Mammary epithelial cell (primary cell): ENCODE results near the gene DZIP1L.

Source experiments
- EZH2 ChIP-seq: IDR thresholded peaks from 2 replicates; pipeline ENCODE4 v1.6.1; 2012; ENCODE audit warnings: low read length, inconsistent platforms, borderline replicate concordance
- TF ChIP-seq, protein P1 (sequence below), 2 donors: IDR thresholded peaks in 1 of 2; conservative IDR thresholded peaks in 1 of 2; 2 replicates each; pipeline ENCODE4 v1.5.1; 2011 to 2012; ENCODE audit warnings: inconsistent platforms in 2 of 2, low read length in 2 of 2, mild to moderate bottlenecking in 2 of 2, control low read depth in 1 of 2, low read depth in 1 of 2; ENCODE audit not compliant: insufficient read depth in 1 of 2; ENCODE audit errors: extremely low read depth in 1 of 2

DNA sequence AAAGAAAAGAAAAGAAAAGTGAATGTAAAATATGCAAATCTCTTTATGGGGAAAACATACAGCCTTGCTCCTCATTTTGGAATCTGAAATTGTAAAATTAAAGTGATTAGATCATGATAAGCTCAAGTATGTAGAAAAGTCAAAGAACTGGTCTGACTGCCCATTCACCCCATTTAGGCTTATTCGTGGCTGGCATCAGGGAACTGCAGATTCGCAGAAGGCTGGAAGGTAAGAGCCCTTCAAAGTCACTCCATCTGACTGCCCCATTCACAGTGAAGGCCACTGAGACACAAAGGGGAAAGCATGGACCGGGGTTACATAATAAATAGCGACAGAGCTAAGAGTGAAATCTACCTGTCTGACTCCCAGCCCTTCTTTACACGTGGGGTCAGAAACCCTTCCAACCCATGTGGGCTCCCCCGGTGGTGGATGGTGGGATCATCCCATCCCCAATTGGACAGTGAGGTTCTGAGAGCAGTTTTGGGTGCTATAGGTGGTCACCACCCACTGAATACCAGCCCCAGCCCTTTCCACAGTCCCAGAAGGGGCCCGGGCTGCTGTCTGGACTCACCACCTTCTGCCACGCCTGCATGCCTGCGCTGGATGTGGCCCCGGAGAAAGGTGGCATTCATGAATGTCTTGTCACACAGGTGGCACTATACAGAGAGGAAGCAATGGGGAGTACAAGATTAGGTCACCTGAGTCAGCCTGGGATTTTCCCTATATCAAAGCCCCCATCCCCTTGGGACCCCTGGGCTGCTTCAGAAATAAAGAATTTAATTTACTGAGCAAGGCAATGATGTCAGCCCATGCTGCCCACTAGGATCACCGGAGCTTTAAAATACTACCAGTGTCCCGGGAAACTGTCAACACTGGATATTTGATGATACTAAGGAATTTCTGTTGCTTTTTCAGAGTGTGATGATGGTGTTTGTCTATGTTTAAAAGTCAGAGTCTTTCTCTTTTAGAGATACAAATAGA is 17.9 kb downstream of the DZIP1L start:
- no peak for TF ChIP-seq EZH2
- TF ChIP-seq, protein P1, sequence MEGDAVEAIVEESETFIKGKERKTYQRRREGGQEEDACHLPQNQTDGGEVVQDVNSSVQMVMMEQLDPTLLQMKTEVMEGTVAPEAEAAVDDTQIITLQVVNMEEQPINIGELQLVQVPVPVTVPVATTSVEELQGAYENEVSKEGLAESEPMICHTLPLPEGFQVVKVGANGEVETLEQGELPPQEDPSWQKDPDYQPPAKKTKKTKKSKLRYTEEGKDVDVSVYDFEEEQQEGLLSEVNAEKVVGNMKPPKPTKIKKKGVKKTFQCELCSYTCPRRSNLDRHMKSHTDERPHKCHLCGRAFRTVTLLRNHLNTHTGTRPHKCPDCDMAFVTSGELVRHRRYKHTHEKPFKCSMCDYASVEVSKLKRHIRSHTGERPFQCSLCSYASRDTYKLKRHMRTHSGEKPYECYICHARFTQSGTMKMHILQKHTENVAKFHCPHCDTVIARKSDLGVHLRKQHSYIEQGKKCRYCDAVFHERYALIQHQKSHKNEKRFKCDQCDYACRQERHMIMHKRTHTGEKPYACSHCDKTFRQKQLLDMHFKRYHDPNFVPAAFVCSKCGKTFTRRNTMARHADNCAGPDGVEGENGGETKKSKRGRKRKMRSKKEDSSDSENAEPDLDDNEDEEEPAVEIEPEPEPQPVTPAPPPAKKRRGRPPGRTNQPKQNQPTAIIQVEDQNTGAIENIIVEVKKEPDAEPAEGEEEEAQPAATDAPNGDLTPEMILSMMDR (conservative IDR thresholded peaks at IDR 0.05 in 1 of 2, IDR thresholded peaks at IDR 0.05 in 1 of 2; ENCODE audit: extremely low read depth in 1 of 2, insufficient read depth in 1 of 2, low read depth in 1 of 2, low read length in 2 of 2): peak in 1 of 2 donors; percentile 17
